Heart right ventricle (tissue), 16 donors: Measurements from ENCODE around the gene VSNL1. TPM values are rescaled to one million over a fixed set of nuclear protein-coding genes. Genes with fewer than 3 reads are reported as not detected.

ENCODE experiments used
- ATAC-seq, 8 donors: fragments of 200-7000 bp; cut with Tn5 transposase; one replicate each; pipeline ENCODE4 v1.9.1; 2020; ENCODE audit warnings: mild to moderate bottlenecking in 8 of 8, moderate library complexity in 8 of 8, moderate number of reproducible peaks in 1 of 8
- DNase-seq, 2 donors: peaks; one replicate each; pipeline ENCODE4 v3.0.0-alpha.2; 2020
- H3K27ac ChIP-seq, 10 donors: fragments of 200-600 bp; sonication (generic) in 2 of 10; one replicate each; pipeline versions ENCODE4 v1.5.0 to v1.8.0; 2020 to 2022; ENCODE audit warnings: mild to moderate bottlenecking in 3 of 10
- H3K27me3 ChIP-seq, 7 donors: fragments of 200-600 bp; one replicate each; pipeline ENCODE4 v1.8.0; 2021 to 2022; ENCODE audit warnings: mild to moderate bottlenecking in 2 of 7
- H3K36me3 ChIP-seq, 9 donors: fragments of 200-600 bp; sonication (generic) in 1 of 9; one replicate each; pipeline versions ENCODE4 v1.5.0 to v1.8.0; 2020 to 2022; ENCODE audit warnings: mild to moderate bottlenecking in 2 of 9
- H3K4me1 ChIP-seq, 9 donors: fragments of 200-600 bp; sonication (generic) in 1 of 9; one replicate each; pipeline versions ENCODE4 v1.5.0 to v1.8.0; 2020 to 2022; ENCODE audit warnings: mild to moderate bottlenecking in 4 of 9
- H3K4me3 ChIP-seq, 10 donors: fragments of 200-600 bp; sonication (generic) in 2 of 10; one replicate each; pipeline versions ENCODE4 v1.5.0 to v1.8.0; 2020 to 2022; ENCODE audit warnings: mild to moderate bottlenecking in 7 of 10, moderate library complexity in 2 of 10
- H3K9me3 ChIP-seq, 11 donors: fragments of 200-600 bp in 10 of 11; sonication (generic) in 2 of 11; one replicate each; pipeline versions ENCODE4 v1.5.0 to v1.8.0; 2013 to 2022; ENCODE audit warnings: mild to moderate bottlenecking in 2 of 11, control low read depth in 1 of 11, moderate library complexity in 1 of 11
- WGBS, 2 donors: extraction: QIAGEN DNeasy Blood & Tissue Kit; methylation state at CpG; one replicate each; pipeline ENCODE4 v1.1.7; 2013; ENCODE audit warnings: inconsistent platforms in 1 of 2; 5-methylcytosine and 5-hydroxymethylcytosine counted together
- intact Hi-C, 10 donors: fragments of 100-400 bp; cut with DNase I; formaldehyde crosslinking; loops; one replicate each; pipeline versions ENCODE4 v1.11.1 to v1.14.2; 2022
- polyA plus RNA-seq, 2 donors: library from polyadenylated mRNA; stranded (reverse); fragments of 200-250 nt; gene quantifications; one replicate each; pipeline ENCODE4 v1.2.3, GENCODE V29; 2013
- total RNA-seq, 10 donors: library from RNA; stranded (reverse); fragmentation: NEBNext Ultra II Directional in 3 of 10; extraction: Animal tissue kit (Norgen Biotek cat#: 25700) in 3 of 10; gene quantifications; one replicate each; pipeline versions ENCODE4 v1.2.1 to v1.2.4, GENCODE V29; 2021 to 2023
- TF ChIP-seq, protein P1 (sequence below), 9 donors: fragments of 200-600 bp; sonication (generic) in 2 of 9; IDR thresholded peaks; one replicate each; pipeline versions ENCODE4 v1.5.0 to v1.8.0; 2021 to 2022; ENCODE audit warnings: antibody characterized with exemption in 9 of 9, mild to moderate bottlenecking in 5 of 9, moderate library complexity in 1 of 9
- donor health status: Arrhythmogenic right ventricular cardiomyopathy.
- donor health status: ischemic (EF 13 %, LVEDD 7.1; RV severe dilation, severe dysfunction).
- donor health status: healthy with polysubstance abuse.
- donor health status: DM: no; HTN: yes; CAD: no.
- donor health status: DM: no; HTN: no; CAD: no.
- donor health status: ischemic (EF 25% LVEDD 6.9; RV normal size, moderate dysfunction).
- donor health status: ischemic (EF 25% LVEDD 5.7; RV mildly dilated, moderate dysfunction).
- donor health status: healthy.
- donor health status: DM: yes; HTN: yes; CAD: no.
- donor health status: Ischemic cardiomyopathy.
- donor health status: ischemic (EF 35%, LVEDD 5.7; RV mildly dilated, moderate dysfunction).
- donor health status: nonischemic (EF 11% LVEDD 7.7; RV severe dilation, severe dysfunction).
- donor health status: DM: yes; HTN: yes; CAD: no.
- donor health status: PGD.
- donor health status: ischemic (EF 29% LVEDD 5.4; RV normal size, mild dysfunction).
- donor health status: nonischemic (EF 23%, LVEDD 6.1; RV moderate dilation, normal function).

The VSNL1 gene
- total and polyA plus RNA-seq, 12 donors, result 5.9 to 24.3 (median 17.3) TPM

DNA sequence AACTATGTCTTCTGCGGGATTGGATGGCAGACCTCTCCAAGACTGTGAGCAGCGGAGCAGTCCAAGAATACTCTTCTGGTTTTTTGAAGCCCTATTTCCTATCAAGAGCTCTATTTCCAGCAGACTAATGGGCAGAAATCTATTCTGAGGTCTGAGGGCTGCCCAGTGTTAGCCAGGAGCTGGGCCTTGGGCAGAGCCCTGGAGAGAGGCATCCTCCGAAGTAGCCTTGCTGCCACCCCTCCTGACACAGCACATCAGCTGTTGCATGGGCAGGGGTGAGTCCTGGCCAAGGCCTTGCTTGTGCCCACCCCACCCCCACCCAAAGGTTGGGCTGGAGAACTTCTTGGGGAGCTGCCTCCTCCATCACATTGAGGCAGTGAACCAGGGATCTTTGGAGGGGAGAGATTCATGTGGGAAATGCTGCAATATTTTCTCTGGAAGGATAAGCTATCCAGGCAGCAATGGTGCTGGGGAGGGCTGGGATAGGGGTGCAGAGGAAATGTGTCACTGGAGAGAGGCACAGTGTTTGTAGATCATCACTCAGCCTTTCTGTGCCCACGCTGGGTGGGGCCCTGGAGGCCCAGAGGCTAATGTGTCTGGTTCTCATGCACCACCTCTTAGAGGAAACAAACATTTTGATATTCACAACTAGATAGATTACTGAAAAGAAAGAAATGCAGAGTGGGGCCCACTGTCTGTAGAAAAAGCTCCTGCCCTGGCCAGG is 104.7 kb downstream of the VSNL1 start:
- Histone ChIP-seq H3K9me3 (no peaks in the 10 kb centered on the region), H3K4me3 (no peak overlapping the region), H3K36me3 (no peaks in the 10 kb centered on the region), H3K27ac (peak overlapping the region in 5 of 10 donors; percentile 2 to 43 (median 6)), H3K4me1 (peaks cover 0 to 46% (median 30%) of the 10 kb centered on the region in 9 donors), H3K27me3 (no peaks in the 10 kb centered on the region)
- DNase-seq, result no peak
- intact Hi-C loops, result loop anchor here in 4 of 10 donors (2.0 to 10.0 kb wide), 3 partner anchors 70 to 110 kb away; partner anchors contain the start of gene VSNL1 (in 1 of the 4)
- TF ChIP-seq, protein P1, sequence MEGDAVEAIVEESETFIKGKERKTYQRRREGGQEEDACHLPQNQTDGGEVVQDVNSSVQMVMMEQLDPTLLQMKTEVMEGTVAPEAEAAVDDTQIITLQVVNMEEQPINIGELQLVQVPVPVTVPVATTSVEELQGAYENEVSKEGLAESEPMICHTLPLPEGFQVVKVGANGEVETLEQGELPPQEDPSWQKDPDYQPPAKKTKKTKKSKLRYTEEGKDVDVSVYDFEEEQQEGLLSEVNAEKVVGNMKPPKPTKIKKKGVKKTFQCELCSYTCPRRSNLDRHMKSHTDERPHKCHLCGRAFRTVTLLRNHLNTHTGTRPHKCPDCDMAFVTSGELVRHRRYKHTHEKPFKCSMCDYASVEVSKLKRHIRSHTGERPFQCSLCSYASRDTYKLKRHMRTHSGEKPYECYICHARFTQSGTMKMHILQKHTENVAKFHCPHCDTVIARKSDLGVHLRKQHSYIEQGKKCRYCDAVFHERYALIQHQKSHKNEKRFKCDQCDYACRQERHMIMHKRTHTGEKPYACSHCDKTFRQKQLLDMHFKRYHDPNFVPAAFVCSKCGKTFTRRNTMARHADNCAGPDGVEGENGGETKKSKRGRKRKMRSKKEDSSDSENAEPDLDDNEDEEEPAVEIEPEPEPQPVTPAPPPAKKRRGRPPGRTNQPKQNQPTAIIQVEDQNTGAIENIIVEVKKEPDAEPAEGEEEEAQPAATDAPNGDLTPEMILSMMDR (IDR thresholded peaks at IDR 0.05), result no peak
- peak in 5 of 8 donors; percentile 18 to 66 (median 23) for ATAC-seq
- 74 to 79% methylated on average over 4 of the region's 4 CpGs for WGBS, 2 donors

DNA sequence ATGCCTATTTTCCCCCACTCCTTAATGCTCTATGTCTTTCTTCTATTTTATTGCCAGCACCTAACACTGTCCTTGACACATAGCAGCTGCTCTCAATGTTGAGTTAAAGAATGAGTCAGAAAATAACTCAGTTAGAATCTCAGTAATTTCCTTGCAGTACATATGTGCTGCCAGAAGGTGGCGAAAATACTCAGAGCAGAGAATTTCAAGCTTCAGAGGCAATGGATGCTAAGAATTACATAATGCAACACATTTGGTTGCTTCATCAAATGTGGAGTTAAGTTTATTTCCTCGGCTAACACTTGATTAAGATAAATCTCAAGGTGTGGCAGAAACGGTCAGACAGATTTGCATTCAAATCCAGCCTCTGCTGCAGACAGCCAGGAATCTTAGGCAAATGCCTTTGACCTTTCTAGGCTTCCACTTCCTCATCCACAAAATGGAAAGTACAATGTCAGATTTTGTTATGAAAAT is 105.6 kb downstream of the VSNL1 start:
- H3K27ac ChIP-seq, result peak overlapping the region in 6 of 10 donors; percentile 2 to 55 (median 33)

DNA sequence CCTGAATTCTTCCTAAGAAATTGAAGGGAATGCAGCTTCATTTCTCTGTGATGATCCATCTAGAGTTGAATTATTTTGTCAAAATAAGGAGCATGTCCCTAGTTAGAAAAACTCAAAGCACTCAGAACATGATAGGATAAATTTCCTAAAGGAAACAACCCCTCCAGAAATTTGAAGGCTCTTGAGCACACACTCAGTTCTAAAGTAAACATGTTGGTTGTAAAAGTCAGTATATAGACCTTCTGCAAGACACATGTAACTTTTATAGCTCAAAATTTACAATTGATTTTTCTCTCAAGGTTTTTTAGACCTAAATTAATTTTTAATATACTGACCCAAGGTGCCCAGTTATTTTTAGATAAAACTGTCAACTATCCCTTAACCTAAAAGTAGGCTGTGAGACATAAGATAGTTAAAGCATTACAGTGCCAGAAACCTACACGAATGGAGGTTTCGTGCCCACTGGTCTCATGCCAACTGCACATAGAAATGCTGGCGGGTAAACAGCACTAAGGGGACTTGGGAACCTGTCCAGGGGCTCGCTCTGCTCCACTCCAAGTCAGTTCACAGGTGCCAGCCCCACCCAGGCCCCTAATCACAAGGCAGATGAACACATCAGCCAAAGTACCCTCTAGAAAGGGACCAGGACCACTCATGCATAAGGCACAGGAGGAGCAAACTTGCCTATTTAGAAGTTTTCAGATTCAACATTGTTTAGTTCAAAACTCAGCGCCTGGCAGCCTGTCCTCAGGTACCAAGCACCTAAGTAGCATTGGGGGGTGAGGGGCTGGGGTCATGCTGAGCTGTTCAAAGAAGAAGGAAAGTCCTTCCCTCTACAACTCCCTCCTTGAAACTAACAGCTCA is 106.6 kb downstream of the VSNL1 start:
- no peaks in the 10 kb centered on the region for H3K27me3 ChIP-seq
- no peak overlapping the region for H3K4me3 ChIP-seq
- DNase-seq (no peak), ATAC-seq (peak in 2 of 8 donors; percentile 4 to 29)
- H3K4me1 ChIP-seq, result peaks cover 0 to 46% (median 30%) of the 10 kb centered on the region in 9 donors
- H3K9me3 ChIP-seq, result no peaks in the 10 kb centered on the region
- intact Hi-C loops, result loop anchor here in 3 of 10 donors (10.0 kb wide), 2 partner anchors 102 to 112 kb away; partner anchors contain the start of gene VSNL1 (in 1 of the 3)
- H3K27ac ChIP-seq, result peak overlapping the region in 5 of 10 donors; percentile 2 to 55 (median 25)
- TF ChIP-seq, protein P1 (IDR thresholded peaks at IDR 0.05), result no peak
- WGBS, 2 donors, result 41 to 61% methylated on average over 5 of the region's 5 CpGs
- H3K36me3 ChIP-seq, result no peaks in the 10 kb centered on the region

More for the DNA sequence above, 105.6 kb downstream of the VSNL1 start:
- no peak overlapping the region for H3K4me3 ChIP-seq
- peak; percentile 51 to 77 (median 66) for ATAC-seq
- no peaks in the 10 kb centered on the region for H3K36me3 ChIP-seq
- peak in 1 of 2 donors; percentile 71 for DNase-seq
- no peaks in the 10 kb centered on the region for H3K9me3 ChIP-seq
- peaks cover 0 to 46% (median 30%) of the 10 kb centered on the region in 9 donors for H3K4me1 ChIP-seq
- WGBS, 2 donors, result 1 to 2% methylated on average over 3 of the region's 3 CpGs
- no peaks in the 10 kb centered on the region for H3K27me3 ChIP-seq
- intact Hi-C loops, result loop anchor here in 3 of 10 donors (10.0 kb wide), 2 partner anchors 101 to 111 kb away; partner anchors contain the start of gene VSNL1 (in 1 of the 3)
- TF ChIP-seq, protein P1 (IDR thresholded peaks at IDR 0.05), result peak; percentile 75 to 90 (median 84)

DNA sequence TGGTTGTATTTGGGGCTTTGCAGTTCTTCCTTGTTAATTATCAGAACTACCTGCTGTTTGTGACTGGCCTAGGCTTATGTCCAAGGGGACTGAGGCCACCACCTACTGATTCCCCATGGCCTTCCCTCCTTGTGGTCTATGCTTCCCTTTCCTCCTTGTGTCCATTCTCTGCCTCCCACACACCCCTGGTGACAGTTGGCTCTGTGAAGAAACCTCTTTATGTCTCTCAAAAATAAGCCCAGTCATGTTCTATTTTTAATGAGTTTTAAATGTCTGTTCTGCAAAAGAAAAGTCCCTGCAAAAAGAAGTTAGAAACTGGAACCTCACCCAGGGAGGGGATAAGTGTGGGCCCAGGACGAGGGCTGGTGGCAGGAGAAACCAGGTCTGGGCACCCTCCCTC is 108.1 kb downstream of the VSNL1 start:
- Histone ChIP-seq H3K9me3 (no peaks in the 10 kb centered on the region), H3K36me3 (no peaks in the 10 kb centered on the region), H3K4me1 (peaks cover 0 to 33% (median 29%) of the 10 kb centered on the region in 9 donors), H3K27me3 (no peaks in the 10 kb centered on the region), H3K27ac (no peak overlapping the region), H3K4me3 (no peak overlapping the region)
- intact Hi-C loops, result loop anchor here in 3 of 10 donors (10.0 kb wide), 2 partner anchors 104 to 114 kb away; partner anchors contain the start of gene VSNL1 (in 1 of the 3)
- TF ChIP-seq, protein P1 (IDR thresholded peaks at IDR 0.05), result no peak
- 55 to 77% methylated on average over 1 of the region's 1 CpG for WGBS, 2 donors
- ATAC-seq (no peak), DNase-seq (no peak)
